Smooth muscle cell (in vitro differentiated cells): ENCODE results near the gene SRPX. TPM values are rescaled to one million over a fixed set of nuclear protein-coding genes. Genes with fewer than 3 reads are reported as not detected.

Source experiments
- DNase-seq: peaks from one replicate; lab custom pipeline; 2025; ENCODE audit not compliant: unreplicated experiment; lab: John Stamatoyannopoulos, UW
- H2AFZ ChIP-seq: fragments of 200-600 bp; sonication (generic); 2 replicates; pipeline ENCODE4 v1.6.0; 2016; ENCODE audit warnings: antibody characterized with exemption, low read depth, mild to moderate bottlenecking
- H3F3A ChIP-seq: fragments of 200-600 bp; sonication (generic); 2 replicates; pipeline ENCODE4 v1.6.0; 2017; ENCODE audit warnings: antibody characterized with exemption, low read depth
- H3K27ac ChIP-seq: fragments of 200-600 bp; sonication (generic); 2 replicates; pipeline ENCODE4 v1.5.1; 2016; ENCODE audit warnings: low read depth, mild to moderate bottlenecking
- H3K27me3 ChIP-seq: fragments of 200-600 bp; sonication (generic); 2 replicates; pipeline ENCODE4 v1.6.1; 2016; ENCODE audit warnings: low read depth, mild to moderate bottlenecking
- H3K36me3 ChIP-seq: fragments of 200-600 bp; sonication (generic); 2 replicates; pipeline ENCODE4 v1.5.1; 2016; ENCODE audit warnings: low read depth
- H3K4me1 ChIP-seq: fragments of 200-600 bp; sonication (generic); 2 replicates; pipeline ENCODE4 v1.5.1; 2016; ENCODE audit warnings: low read depth
- H3K4me2 ChIP-seq: fragments of 200-600 bp; sonication (generic); 2 replicates; pipeline ENCODE4 v1.6.0; 2016; ENCODE audit warnings: mild to moderate bottlenecking
- H3K4me3 ChIP-seq: fragments of 200-600 bp; sonication (generic); 2 replicates; pipeline ENCODE4 v1.5.1; 2016; ENCODE audit warnings: mild to moderate bottlenecking
- H3K79me2 ChIP-seq: fragments of 200-600 bp; sonication (generic); 2 replicates; pipeline ENCODE4 v1.6.0; 2016; ENCODE audit warnings: low read depth, mild to moderate bottlenecking
- H3K9ac ChIP-seq: fragments of 200-600 bp; sonication (generic); 2 replicates; pipeline ENCODE4 v1.6.0; 2016; ENCODE audit warnings: low read depth
- H3K9me3 ChIP-seq: fragments of 200-600 bp; sonication (generic); replicated peaks from 2 replicates; pipeline ENCODE4 v1.5.1; 2016; ENCODE audit warnings: low read depth
- H4K20me1 ChIP-seq: fragments of 200-600 bp; sonication (generic); 2 replicates; pipeline ENCODE4 v1.6.0; 2016; ENCODE audit warnings: low read depth
- WGBS: methylation state at CpG from one replicate; pipeline ENCODE4 v1.1.7; 2016; ENCODE audit warnings: low lambda C conversion rate; 5-methylcytosine and 5-hydroxymethylcytosine counted together
- polyA plus RNA-seq: library from polyadenylated mRNA; unstranded; fragments of >200 nt; fragmentation: Nextera tagmentation; extraction: Ambion mirVana; gene quantifications from 2 replicates; pipeline ENCODE4 v1.2.1, GENCODE V29; 2016
- total RNA-seq: library from RNA; depleted of rRNA; stranded (reverse); fragments of >200 nt; gene quantifications from 2 replicates; pipeline ENCODE4 v1.2.3, GENCODE V29; 2014
- TF ChIP-seq, protein P1 (sequence below): fragments of 200-600 bp; sonication (generic); IDR thresholded peaks from 2 replicates; pipeline ENCODE4 v1.5.1; 2017; ENCODE audit warnings: borderline replicate concordance, mild to moderate bottlenecking, antibody characterized with exemption; ENCODE audit not compliant: insufficient read depth, poor library complexity, severe bottlenecking

The SRPX gene
- total and polyA plus RNA-seq, 2 experiments from 2014 or later: 46.1 to 64.9 TPM

- TF ChIP-seq, protein P1, sequence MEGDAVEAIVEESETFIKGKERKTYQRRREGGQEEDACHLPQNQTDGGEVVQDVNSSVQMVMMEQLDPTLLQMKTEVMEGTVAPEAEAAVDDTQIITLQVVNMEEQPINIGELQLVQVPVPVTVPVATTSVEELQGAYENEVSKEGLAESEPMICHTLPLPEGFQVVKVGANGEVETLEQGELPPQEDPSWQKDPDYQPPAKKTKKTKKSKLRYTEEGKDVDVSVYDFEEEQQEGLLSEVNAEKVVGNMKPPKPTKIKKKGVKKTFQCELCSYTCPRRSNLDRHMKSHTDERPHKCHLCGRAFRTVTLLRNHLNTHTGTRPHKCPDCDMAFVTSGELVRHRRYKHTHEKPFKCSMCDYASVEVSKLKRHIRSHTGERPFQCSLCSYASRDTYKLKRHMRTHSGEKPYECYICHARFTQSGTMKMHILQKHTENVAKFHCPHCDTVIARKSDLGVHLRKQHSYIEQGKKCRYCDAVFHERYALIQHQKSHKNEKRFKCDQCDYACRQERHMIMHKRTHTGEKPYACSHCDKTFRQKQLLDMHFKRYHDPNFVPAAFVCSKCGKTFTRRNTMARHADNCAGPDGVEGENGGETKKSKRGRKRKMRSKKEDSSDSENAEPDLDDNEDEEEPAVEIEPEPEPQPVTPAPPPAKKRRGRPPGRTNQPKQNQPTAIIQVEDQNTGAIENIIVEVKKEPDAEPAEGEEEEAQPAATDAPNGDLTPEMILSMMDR: no peak
- H2AFZ ChIP-seq: no peak overlapping the region
- no peaks in the 10 kb centered on the region for H4K20me1 ChIP-seq
- H3K4me2 ChIP-seq: no peak overlapping the region
- H3K79me2 ChIP-seq: no peaks in the 10 kb centered on the region
- H3K9me3 ChIP-seq: no peaks in the 10 kb centered on the region
- H3K4me3 ChIP-seq: no peak overlapping the region
- no peaks in the 10 kb centered on the region for H3K27me3 ChIP-seq
- WGBS: 24% methylated on average over 1 of the region's 1 CpG
- H3K36me3 ChIP-seq: no peaks in the 10 kb centered on the region
- no peaks in the 10 kb centered on the region for H3K4me1 ChIP-seq
- H3F3A ChIP-seq: no peaks in the 10 kb centered on the region
- no peak overlapping the region for H3K27ac ChIP-seq
- H3K9ac ChIP-seq: no peak overlapping the region
- no peak for DNase-seq
Measured at GRCh38 chrX:38116706-38117105, 104.0 kb downstream of the SRPX start.

DNA sequence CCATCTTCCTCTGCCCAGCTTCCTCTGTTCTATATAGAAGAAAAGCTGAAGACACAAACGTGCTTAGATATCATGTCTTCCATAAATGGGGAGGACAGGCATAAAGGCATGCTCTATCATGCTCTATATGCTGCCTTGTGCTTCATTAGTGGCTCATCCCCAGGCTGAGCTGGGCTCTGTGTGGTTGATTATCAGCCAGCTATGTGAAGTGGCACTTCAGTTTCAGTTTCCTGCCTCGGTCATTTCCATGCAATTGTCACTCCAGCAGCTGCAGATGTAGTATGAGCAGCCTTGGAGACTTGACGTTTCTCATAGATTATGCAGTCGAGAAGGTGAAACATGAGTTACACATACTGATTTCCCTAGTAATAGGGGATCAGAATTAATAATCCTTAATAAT is 108.1 kb downstream of the SRPX start:
- no peaks in the 10 kb centered on the region for H4K20me1 ChIP-seq
- TF ChIP-seq, protein P1: no peak
- WGBS: 73% methylated on average over 4 of the region's 4 CpGs
- no peak overlapping the region for H3K27ac ChIP-seq
- no peaks in the 10 kb centered on the region for H3K27me3 ChIP-seq
- no peaks in the 10 kb centered on the region for H3K36me3 ChIP-seq
- no peaks in the 10 kb centered on the region for H3K9me3 ChIP-seq
- no peak overlapping the region for H2AFZ ChIP-seq
- H3K4me2 ChIP-seq: no peak overlapping the region
- no peak overlapping the region for H3K4me3 ChIP-seq
- no peak overlapping the region for H3K9ac ChIP-seq
- H3K4me1 ChIP-seq: no peaks in the 10 kb centered on the region
- H3K79me2 ChIP-seq: no peaks in the 10 kb centered on the region
- no peaks in the 10 kb centered on the region for H3F3A ChIP-seq
- DNase-seq: no peak

DNA sequence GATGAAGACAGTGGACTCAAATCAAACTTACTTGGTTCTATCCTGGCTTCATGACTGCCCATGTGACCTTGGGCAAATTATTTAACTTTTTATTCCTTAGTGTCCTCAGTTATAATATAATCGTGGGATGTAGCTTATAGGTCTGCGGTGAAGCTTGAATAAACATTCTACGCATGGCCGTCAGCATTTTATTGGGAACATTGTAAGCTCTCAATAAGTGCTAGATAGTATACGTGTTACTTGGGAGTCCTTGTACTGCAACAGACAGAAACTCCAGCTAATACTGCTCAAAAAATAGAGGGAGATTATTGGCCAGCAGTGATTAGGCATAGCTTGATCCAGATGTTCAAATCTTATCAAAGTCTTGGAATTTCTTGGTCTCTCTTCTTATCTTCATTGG is 109.5 kb downstream of the SRPX start:
- no peaks in the 10 kb centered on the region for H3K9me3 ChIP-seq
- TF ChIP-seq, protein P1: no peak
- no peak for DNase-seq

DNA sequence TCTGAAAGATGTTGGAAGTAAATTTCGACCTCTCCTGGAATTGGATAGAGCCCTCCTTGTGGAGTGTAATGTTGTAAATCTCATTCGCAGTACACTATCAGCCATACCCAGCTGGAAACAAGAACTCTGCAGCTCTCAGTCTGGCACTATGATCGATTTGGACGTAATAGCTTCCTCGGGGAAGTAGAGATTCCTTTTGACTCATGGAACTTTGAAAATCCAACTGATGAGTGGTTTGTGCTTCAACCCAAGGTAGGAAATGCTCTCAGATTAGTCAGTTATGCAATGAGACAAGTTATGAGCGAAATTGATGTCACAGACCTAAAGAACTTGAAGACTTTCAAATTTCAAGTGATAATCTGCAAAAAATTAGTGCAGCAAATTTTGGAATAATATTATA is 110.4 kb downstream of the SRPX start:
- 66% methylated on average over 6 of the region's 6 CpGs for WGBS
- Histone ChIP-seq H3K4me1 (no peaks in the 10 kb centered on the region), H4K20me1 (no peaks in the 10 kb centered on the region), H3K27me3 (no peaks in the 10 kb centered on the region), H3K36me3 (no peaks in the 10 kb centered on the region), H3K4me3 (no peak overlapping the region), H3K9me3 (no peaks in the 10 kb centered on the region), H3K79me2 (no peaks in the 10 kb centered on the region), H3K9ac (no peak overlapping the region), H3K27ac (no peak overlapping the region), H3K4me2 (no peak overlapping the region), H3F3A (no peaks in the 10 kb centered on the region), H2AFZ (no peak overlapping the region)
- TF ChIP-seq, protein P1: no peak
- DNase-seq: no peak

More for the DNA sequence above, 109.5 kb downstream of the SRPX start:
- Histone ChIP-seq H3K4me3 (no peak overlapping the region), H3K4me2 (no peak overlapping the region), H3K27ac (no peak overlapping the region), H3K36me3 (no peaks in the 10 kb centered on the region), H3K9ac (no peak overlapping the region), H3K4me1 (no peaks in the 10 kb centered on the region), H3F3A (no peaks in the 10 kb centered on the region), H3K79me2 (no peaks in the 10 kb centered on the region), H2AFZ (no peak overlapping the region), H3K27me3 (no peaks in the 10 kb centered on the region), H4K20me1 (no peaks in the 10 kb centered on the region)
- 67% methylated on average over 5 of the region's 5 CpGs for WGBS
